Activated CD4-positive, alpha-beta memory T cell treated with anti-CD3 and anti-CD28 coated beads for 36 hours (primary cell): ENCODE measurements around the gene ATP2A2. TPM values are rescaled to one million over a fixed set of nuclear protein-coding genes. Genes with fewer than 3 reads are reported as not detected.

ENCODE experiments used
- CTCF ChIA-PET: fragments of 350-600 bp; sonication (Branson Sonifier 250); formaldehyde crosslinking; loops from one replicate; lab custom pipeline; 2021; ENCODE audit warnings: antibody characterized with exemption, inconsistent platforms; lab: Charles Lee
- POLR2A ChIA-PET: fragments of 350-600 bp; sonication (Branson Sonifier 250); formaldehyde crosslinking; loops from one replicate; lab custom pipeline; 2021; ENCODE audit warnings: antibody characterized with exemption; lab: Charles Lee
- DNase-seq: peaks from one replicate; pipeline ENCODE4 v3.0.0-alpha.2; 2020
- H3K27ac Mint-ChIP-seq: one replicate; pipeline ENCODE4 v1.8.0; 2021; ENCODE audit warnings: mixed read lengths
- H3K27me3 Mint-ChIP-seq: one replicate; pipeline ENCODE4 v1.8.0; 2021; ENCODE audit warnings: mixed read lengths
- H3K36me3 Mint-ChIP-seq: one replicate; pipeline ENCODE4 v1.8.0; 2021; ENCODE audit warnings: mixed read lengths
- H3K4me1 Mint-ChIP-seq: one replicate; pipeline ENCODE4 v1.8.0; 2021; ENCODE audit warnings: low read depth, mixed read lengths
- H3K4me3 Mint-ChIP-seq: one replicate; pipeline ENCODE4 v1.8.0; 2021; ENCODE audit warnings: mild to moderate bottlenecking, mixed read lengths
- H3K9me3 Mint-ChIP-seq: one replicate; pipeline ENCODE4 v1.8.0; 2021; ENCODE audit warnings: mixed read lengths
- intact Hi-C: fragments of 100-400 bp; cut with micrococcal nuclease; formaldehyde crosslinking; loops from one replicate; pipeline ENCODE4 v1.15.1; 2023
- total RNA-seq, 2 experiments: library from RNA; stranded (reverse); gene quantifications; one replicate each; pipeline ENCODE4 v1.2.3, GENCODE V29; 2021

Gene ATP2A2
- total RNA-seq, 2 experiments from 2014 or later: 144 to 152 TPM

- H3K36me3 Mint-ChIP-seq: peaks cover 29% of the 10 kb centered on the region
- H3K9me3 Mint-ChIP-seq: no peaks in the 10 kb centered on the region
- ChIA-PET POLR2A (interaction anchor here (1.8 kb wide), 1 partner anchor 30 kb away, joined by 5 read pairs; no protein-coding TSS in a partner anchor), CTCF (no interaction called here)
- no peak overlapping the region for H3K4me3 Mint-ChIP-seq
- intact Hi-C loops: loop anchor here (10.0 kb wide), 1 partner anchor 264 kb away; no protein-coding TSS in a partner anchor
- peaks cover 64% of the 10 kb centered on the region for H3K4me1 Mint-ChIP-seq
- no peak for DNase-seq
- peak overlapping the region; percentile 49 for H3K27ac Mint-ChIP-seq
- H3K27me3 Mint-ChIP-seq: no peaks in the 10 kb centered on the region
Observed at GRCh38 chr12:110310763-110311162, 29.7 kb downstream of the ATP2A2 start.

GRCh38 chr12:110311903-110312302, 30.9 kb downstream of the ATP2A2 start:
- Mint-ChIP-seq H3K4me1 (peaks cover 66% of the 10 kb centered on the region), H3K9me3 (no peaks in the 10 kb centered on the region), H3K27me3 (no peaks in the 10 kb centered on the region), H3K27ac (peak overlapping the region; percentile 85), H3K4me3 (no peak overlapping the region), H3K36me3 (peaks cover 23% of the 10 kb centered on the region)
- no peak for DNase-seq
- CTCF ChIA-PET: interaction anchor here (0.6 kb wide), 1 partner anchor 211 kb away, joined by 3 read pairs; no protein-coding TSS in a partner anchor
- intact Hi-C loops: loop anchor here (10.0 kb wide), 1 partner anchor 263 kb away; no protein-coding TSS in a partner anchor
- POLR2A ChIA-PET: interaction anchor here (1.8 kb wide), 1 partner anchor 31 kb away, joined by 5 read pairs; no protein-coding TSS in a partner anchor

DNA sequence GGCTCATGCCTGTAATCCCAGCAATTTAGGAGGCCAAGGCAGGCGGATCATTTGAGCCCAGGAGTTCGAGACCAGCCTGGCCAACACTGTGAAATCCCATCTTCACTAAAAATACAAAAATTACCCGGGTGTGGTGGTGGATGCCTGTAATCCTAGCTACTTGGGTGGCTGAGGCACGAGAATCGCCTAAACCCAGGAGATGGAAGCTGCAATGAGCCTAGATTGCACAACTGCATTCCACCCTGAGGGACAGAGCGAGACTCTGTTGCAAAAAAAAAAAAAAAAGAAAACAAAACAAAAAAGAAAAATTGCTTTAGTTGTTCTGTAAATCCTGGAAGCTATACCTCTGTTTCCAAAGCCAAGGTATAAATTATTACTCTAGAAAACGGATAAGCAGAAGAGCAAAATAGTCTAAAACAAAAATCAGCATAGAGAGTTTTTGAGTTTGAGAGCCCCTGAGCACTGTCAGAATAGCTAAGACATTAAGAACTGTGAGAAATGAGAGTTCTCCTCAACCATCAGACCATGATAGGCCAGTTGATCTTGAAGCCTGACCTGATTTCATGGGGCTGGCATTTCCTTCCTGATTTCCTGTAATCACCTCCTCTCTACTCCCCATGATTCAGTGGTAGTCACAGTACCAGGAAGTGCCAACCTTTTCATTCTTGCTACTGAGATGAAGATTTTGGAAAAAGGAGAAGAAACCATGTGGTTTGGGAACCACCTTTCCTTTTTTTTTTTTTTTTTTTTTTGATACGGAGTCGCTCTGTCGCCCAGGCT, 31.7 kb downstream of the ATP2A2 start:
- DNase-seq: peak; percentile 39
- Mint-ChIP-seq H3K4me1 (peaks cover 61% of the 10 kb centered on the region), H3K9me3 (no peaks in the 10 kb centered on the region), H3K27ac (peak overlapping the region; percentile 85), H3K27me3 (no peaks in the 10 kb centered on the region), H3K4me3 (no peak overlapping the region), H3K36me3 (peaks cover 20% of the 10 kb centered on the region)
- intact Hi-C loops: loop anchor here (10.0 kb wide), 1 partner anchor 262 kb away; no protein-coding TSS in a partner anchor
- CTCF ChIA-PET: no interaction called here
- POLR2A ChIA-PET: interaction anchor here (1.8 kb wide), 1 partner anchor 32 kb away, joined by 5 read pairs; no protein-coding TSS in a partner anchor

- Mint-ChIP-seq H3K4me3 (peak overlapping the region; percentile 18), H3K9me3 (no peaks in the 10 kb centered on the region), H3K36me3 (peaks cover 22% of the 10 kb centered on the region), H3K27me3 (no peaks in the 10 kb centered on the region), H3K27ac (peak overlapping the region; percentile 82), H3K4me1 (peaks cover 57% of the 10 kb centered on the region)
- intact Hi-C loops: loop anchor here (1.0 to 10.0 kb wide), 2 partner anchors 28 to 260 kb away; no protein-coding TSS in a partner anchor
- DNase-seq: no peak
- ChIA-PET CTCF (interaction anchor here (0.7 kb wide), 1 partner anchor 32 kb away, joined by 4 read pairs; no protein-coding TSS in a partner anchor), POLR2A (interaction anchor here (1.0 to 1.5 kb wide), 2 partner anchors 33 to 34 kb away, joined by 3 to 7 read pairs; no protein-coding TSS in a partner anchor)
Observed at GRCh38 chr12:110314308-110314707, 33.3 kb downstream of the ATP2A2 start.

DNA sequence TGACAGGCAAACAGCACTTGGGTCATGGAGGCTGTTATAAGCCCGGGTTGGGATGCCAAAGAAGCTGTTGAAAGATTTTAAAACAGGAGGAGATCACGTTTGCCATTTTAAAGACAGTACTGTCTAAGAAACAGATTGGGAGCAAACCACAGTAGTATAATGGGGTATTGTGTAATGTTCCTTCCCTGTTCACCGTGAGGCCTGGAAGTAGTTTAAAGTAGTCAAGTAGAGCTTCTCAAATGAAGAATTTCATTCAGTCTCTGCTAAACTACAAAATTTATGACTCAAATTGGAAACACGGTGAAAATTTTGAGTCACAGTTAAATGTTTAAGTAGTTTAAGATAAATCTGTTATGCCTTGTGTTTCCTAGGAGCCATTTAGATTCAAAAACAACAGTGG, 35.8 kb downstream of the ATP2A2 start:
- POLR2A ChIA-PET: interaction anchor here (1.4 to 1.5 kb wide), 2 partner anchors 36 to 151 kb away, joined by 3 to 5 read pairs; partner anchors contain the start of genes ATP2A2, FAM216A and GPN3
- no peaks in the 10 kb centered on the region for H3K9me3 Mint-ChIP-seq
- intact Hi-C loops: loop anchor here (2.0 to 10.0 kb wide), 2 partner anchors 34 to 258 kb away; no protein-coding TSS in a partner anchor
- H3K4me3 Mint-ChIP-seq: no peak overlapping the region
- peaks cover 20% of the 10 kb centered on the region for H3K36me3 Mint-ChIP-seq
- no peaks in the 10 kb centered on the region for H3K27me3 Mint-ChIP-seq
- DNase-seq: no peak
- H3K27ac Mint-ChIP-seq: peak overlapping the region; percentile 71
- CTCF ChIA-PET: interaction anchor here (0.8 to 0.9 kb wide), 2 partner anchors 14 to 114 kb away, joined by 3 to 4 read pairs; no protein-coding TSS in a partner anchor
- peaks cover 49% of the 10 kb centered on the region for H3K4me1 Mint-ChIP-seq

DNA sequence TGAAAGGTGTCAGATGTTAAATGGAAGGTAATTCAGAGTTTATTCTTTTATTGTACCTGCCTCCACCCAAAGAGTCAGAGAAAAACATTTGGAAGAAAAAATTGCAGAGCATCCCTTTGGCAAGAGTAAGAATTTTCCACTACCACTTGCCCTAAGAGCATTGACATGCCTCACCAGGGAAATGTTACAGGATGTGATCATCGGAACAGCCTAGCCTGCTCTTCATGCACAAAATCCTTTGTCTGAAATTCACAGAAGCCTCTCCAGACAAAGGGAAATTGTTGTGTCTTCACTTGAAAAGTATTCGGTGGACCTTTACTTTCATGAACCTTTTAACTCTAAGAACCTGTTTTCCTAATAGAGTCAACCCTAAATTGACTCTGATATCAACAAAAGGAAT, 36.9 kb downstream of the ATP2A2 start:
- DNase-seq: no peak
- Mint-ChIP-seq H3K36me3 (peaks cover 25% of the 10 kb centered on the region), H3K4me3 (no peak overlapping the region), H3K9me3 (no peaks in the 10 kb centered on the region), H3K4me1 (peaks cover 41% of the 10 kb centered on the region), H3K27ac (no peak overlapping the region), H3K27me3 (no peaks in the 10 kb centered on the region)
- intact Hi-C loops: loop anchor here (2.0 to 10.0 kb wide), 2 partner anchors 35 to 257 kb away; no protein-coding TSS in a partner anchor
- ChIA-PET POLR2A (no interaction called here), CTCF (interaction anchor here (0.6 to 1.4 kb wide), 3 partner anchors 13 to 989 kb away, joined by 3 to 4 read pairs (median 3); no protein-coding TSS in a partner anchor)

GRCh38 chr12:110320550-110320949, 39.5 kb downstream of the ATP2A2 start:
- H3K4me3 Mint-ChIP-seq: no peak overlapping the region
- peaks cover 23% of the 10 kb centered on the region for H3K4me1 Mint-ChIP-seq
- no peak overlapping the region for H3K27ac Mint-ChIP-seq
- H3K27me3 Mint-ChIP-seq: no peaks in the 10 kb centered on the region
- no peak for DNase-seq
- ChIA-PET POLR2A (no interaction called here), CTCF (no interaction called here)
- H3K9me3 Mint-ChIP-seq: no peaks in the 10 kb centered on the region
- intact Hi-C loops: no loop called here
- peaks cover 21% of the 10 kb centered on the region for H3K36me3 Mint-ChIP-seq

GRCh38 chr12:110329710-110330109, 48.7 kb downstream of the ATP2A2 start:
- Mint-ChIP-seq H3K4me3 (no peak overlapping the region), H3K36me3 (peaks cover 58% of the 10 kb centered on the region), H3K27ac (no peak overlapping the region), H3K4me1 (peaks cover 4% of the 10 kb centered on the region), H3K9me3 (no peaks in the 10 kb centered on the region), H3K27me3 (no peaks in the 10 kb centered on the region)
- CTCF ChIA-PET: interaction anchor here (0.7 to 1.0 kb wide), 2 partner anchors 102 to 228 kb away, joined by 3 read pairs; no protein-coding TSS in a partner anchor
- POLR2A ChIA-PET: no interaction called here
- no peak for DNase-seq
- intact Hi-C loops: no loop called here

DNA sequence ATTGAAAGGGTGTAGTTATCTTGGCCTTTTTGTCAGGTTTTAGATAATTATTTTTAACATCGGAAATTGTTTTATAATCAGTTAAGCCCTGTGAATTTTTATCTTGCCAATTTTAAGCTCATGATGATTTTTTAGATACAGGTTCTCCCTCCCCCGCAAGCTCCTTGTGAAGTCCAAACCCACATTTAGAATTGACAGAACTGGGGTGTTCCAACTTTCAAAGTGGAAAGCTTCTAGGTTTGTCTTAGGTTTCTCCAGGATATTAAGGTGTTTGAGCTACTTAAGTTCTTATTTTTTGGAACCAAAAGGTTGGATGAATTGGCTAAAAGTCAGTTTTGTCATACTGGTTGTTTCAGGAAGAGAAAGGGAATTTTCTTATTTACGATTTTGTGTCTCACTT, 49.1 kb downstream of the ATP2A2 start:
- Mint-ChIP-seq H3K36me3 (peaks cover 58% of the 10 kb centered on the region), H3K4me1 (peaks cover 4% of the 10 kb centered on the region), H3K4me3 (no peak overlapping the region), H3K27ac (no peak overlapping the region), H3K9me3 (no peaks in the 10 kb centered on the region), H3K27me3 (no peaks in the 10 kb centered on the region)
- POLR2A ChIA-PET: no interaction called here
- CTCF ChIA-PET: interaction anchor here (0.7 to 1.5 kb wide), 3 partner anchors 13 to 228 kb away, joined by 3 to 4 read pairs (median 3); no protein-coding TSS in a partner anchor
- intact Hi-C loops: no loop called here
- DNase-seq: no peak

- H3K27ac Mint-ChIP-seq: no peak overlapping the region
- ChIA-PET POLR2A (no interaction called here), CTCF (interaction anchor here (0.7 to 1.7 kb wide), 4 partner anchors 13 to 229 kb away, joined by 3 to 8 read pairs (median 4); no protein-coding TSS in a partner anchor)
- no peaks in the 10 kb centered on the region for H3K27me3 Mint-ChIP-seq
- no peak overlapping the region for H3K4me3 Mint-ChIP-seq
- intact Hi-C loops: no loop called here
- H3K36me3 Mint-ChIP-seq: peaks cover 61% of the 10 kb centered on the region
- peaks cover 4% of the 10 kb centered on the region for H3K4me1 Mint-ChIP-seq
- DNase-seq: no peak
- H3K9me3 Mint-ChIP-seq: no peaks in the 10 kb centered on the region
Observed at GRCh38 chr12:110330544-110330943, 49.5 kb downstream of the ATP2A2 start.

- no peaks in the 10 kb centered on the region for H3K9me3 Mint-ChIP-seq
- H3K4me1 Mint-ChIP-seq: peaks cover 4% of the 10 kb centered on the region
- H3K4me3 Mint-ChIP-seq: no peak overlapping the region
- intact Hi-C loops: no loop called here
- POLR2A ChIA-PET: no interaction called here
- H3K27me3 Mint-ChIP-seq: no peaks in the 10 kb centered on the region
- H3K36me3 Mint-ChIP-seq: peaks cover 58% of the 10 kb centered on the region
- CTCF ChIA-PET: no interaction called here
- H3K27ac Mint-ChIP-seq: no peak overlapping the region
- no peak for DNase-seq
Observed at GRCh38 chr12:110333201-110333600, 52.2 kb downstream of the ATP2A2 start.
